Mucosa of descending colon (tissue), 3 donors: ENCODE measurements around the gene AGTPBP1. TPM values are rescaled to one million over a fixed set of nuclear protein-coding genes. Genes with fewer than 3 reads are reported as not detected.

Source experiments
- ATAC-seq: fragments of 200-7000 bp; cut with Tn5 transposase; one replicate; pipeline ENCODE4 v1.9.1; 2020; ENCODE audit warnings: mild to moderate bottlenecking, moderate library complexity
- DNase-seq, 3 donors: peaks; one replicate each; pipeline ENCODE4 v3.0.0-alpha.2; 2020
- H3K36me3 ChIP-seq: fragments of 200-600 bp; one replicate; pipeline ENCODE4 v1.8.0; 2021; ENCODE audit warnings: low read depth, mild to moderate bottlenecking
- H3K4me1 ChIP-seq: fragments of 200-600 bp; one replicate; pipeline ENCODE4 v1.8.0; 2021; ENCODE audit warnings: low read depth, mild to moderate bottlenecking
- H3K4me3 ChIP-seq: fragments of 200-600 bp; one replicate; pipeline ENCODE4 v1.8.0; 2021; ENCODE audit warnings: mild to moderate bottlenecking
- H3K9me3 ChIP-seq: fragments of 200-600 bp; one replicate; pipeline ENCODE4 v1.8.0; 2021; ENCODE audit warnings: mild to moderate bottlenecking
- intact Hi-C, 2 donors: fragments of 100-400 bp; cut with DNase I in 1 of 2; cut with micrococcal nuclease in 1 of 2; formaldehyde crosslinking; loops; one replicate each; pipeline versions ENCODE4 v1.11.0 to v1.11.1; 2022; cut with DNase I, micrococcal nuclease
- total RNA-seq, 3 donors: library from RNA; stranded (reverse); fragmentation: NEBNext Ultra II Directional in 2 of 3; extraction: Animal tissue kit (Norgen Biotek cat#: 25700) in 2 of 3; gene quantifications; one replicate each; pipeline versions ENCODE4 v1.2.1 to v1.2.4, GENCODE V29; 2021 to 2023
- TF ChIP-seq, protein P1 (sequence below): fragments of 200-600 bp; IDR thresholded peaks from one replicate; pipeline ENCODE4 v1.8.0; 2022; ENCODE audit warnings: antibody characterized with exemption, mild to moderate bottlenecking
- donor health status: DM: no; HTN: no; CAD: no; lungs with moderate emphysema.
- donor health status: DM: no; HTN: no; CAD: no.
- donor health status: DM: no; HTN: yes; CAD: no.

AGTPBP1 gene
- total RNA-seq, 3 donors from 2014 or later = 11.7 to 17.9 (median 15.9) TPM

DNA sequence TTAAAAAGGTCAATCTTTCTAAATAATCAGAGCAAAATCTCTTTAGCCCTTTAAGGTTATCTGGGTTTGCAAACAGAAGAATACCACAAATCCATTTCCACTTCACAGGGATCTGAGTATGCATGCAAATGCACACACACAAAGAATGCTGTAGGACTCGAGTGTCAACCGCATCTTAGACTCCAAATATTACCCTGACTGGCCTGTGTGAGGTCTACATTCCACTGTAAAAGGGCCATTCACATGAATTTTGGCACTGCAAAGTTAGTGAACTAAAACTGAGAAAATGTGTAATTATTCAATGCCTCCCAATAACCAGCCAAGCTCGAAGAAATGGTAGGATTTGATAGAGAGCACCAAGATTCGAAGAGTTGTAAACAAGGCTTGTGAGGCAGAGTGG is 199.9 kb downstream of the AGTPBP1 start:
- no peaks in the 10 kb centered on the region for H3K9me3 ChIP-seq
- TF ChIP-seq, protein P1, sequence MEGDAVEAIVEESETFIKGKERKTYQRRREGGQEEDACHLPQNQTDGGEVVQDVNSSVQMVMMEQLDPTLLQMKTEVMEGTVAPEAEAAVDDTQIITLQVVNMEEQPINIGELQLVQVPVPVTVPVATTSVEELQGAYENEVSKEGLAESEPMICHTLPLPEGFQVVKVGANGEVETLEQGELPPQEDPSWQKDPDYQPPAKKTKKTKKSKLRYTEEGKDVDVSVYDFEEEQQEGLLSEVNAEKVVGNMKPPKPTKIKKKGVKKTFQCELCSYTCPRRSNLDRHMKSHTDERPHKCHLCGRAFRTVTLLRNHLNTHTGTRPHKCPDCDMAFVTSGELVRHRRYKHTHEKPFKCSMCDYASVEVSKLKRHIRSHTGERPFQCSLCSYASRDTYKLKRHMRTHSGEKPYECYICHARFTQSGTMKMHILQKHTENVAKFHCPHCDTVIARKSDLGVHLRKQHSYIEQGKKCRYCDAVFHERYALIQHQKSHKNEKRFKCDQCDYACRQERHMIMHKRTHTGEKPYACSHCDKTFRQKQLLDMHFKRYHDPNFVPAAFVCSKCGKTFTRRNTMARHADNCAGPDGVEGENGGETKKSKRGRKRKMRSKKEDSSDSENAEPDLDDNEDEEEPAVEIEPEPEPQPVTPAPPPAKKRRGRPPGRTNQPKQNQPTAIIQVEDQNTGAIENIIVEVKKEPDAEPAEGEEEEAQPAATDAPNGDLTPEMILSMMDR = no peak
- no peaks in the 10 kb centered on the region for H3K36me3 ChIP-seq
- intact Hi-C loops = no loop called here
- H3K4me1 ChIP-seq = no peaks in the 10 kb centered on the region
- no peak for DNase-seq
- ATAC-seq = no peak
- no peak overlapping the region for H3K4me3 ChIP-seq

DNA sequence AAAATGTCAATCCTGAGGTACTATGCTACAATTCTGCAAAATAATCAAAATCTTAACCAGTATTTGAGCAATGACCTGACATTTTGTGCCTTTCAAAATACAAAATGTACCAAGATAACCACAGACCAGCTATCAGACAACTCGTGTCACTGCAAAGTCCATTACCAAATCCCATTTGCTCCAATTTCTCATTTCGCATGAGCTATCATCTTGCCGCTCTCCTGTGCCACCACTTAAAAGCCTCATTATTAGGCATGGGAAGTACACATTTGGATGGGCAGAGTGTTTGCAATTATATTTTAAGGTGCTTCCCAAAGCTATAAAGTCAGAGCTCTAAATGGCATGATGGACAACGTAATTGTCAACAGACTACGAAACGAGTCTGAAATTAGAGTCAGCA is 205.2 kb downstream of the AGTPBP1 start:
- ATAC-seq (no peak), DNase-seq (no peak)
- H3K36me3 ChIP-seq = no peaks in the 10 kb centered on the region
- no peaks in the 10 kb centered on the region for H3K9me3 ChIP-seq
- TF ChIP-seq, protein P1 = no peak
- no peak overlapping the region for H3K4me3 ChIP-seq
- intact Hi-C loops = no loop called here
- H3K4me1 ChIP-seq = no peaks in the 10 kb centered on the region

DNA sequence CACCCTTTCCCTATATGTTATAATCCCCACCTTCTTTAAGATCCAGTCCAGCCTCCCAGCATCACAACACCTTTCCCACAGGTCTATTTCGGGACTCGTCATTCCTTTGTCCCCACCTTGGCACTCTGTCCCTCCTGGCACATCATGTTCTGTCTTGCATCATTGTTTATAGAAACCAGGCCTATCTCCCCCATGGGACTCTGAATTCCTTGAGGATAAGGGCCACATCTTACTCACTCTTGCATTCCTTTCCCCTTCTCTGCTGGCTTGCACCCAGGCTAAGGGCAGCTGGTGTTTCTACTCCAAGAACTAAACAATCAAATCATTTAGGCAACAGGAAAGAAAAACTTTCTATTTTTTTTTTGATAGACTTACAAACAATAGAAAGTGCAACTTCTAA is 205.7 kb downstream of the AGTPBP1 start:
- no peaks in the 10 kb centered on the region for H3K36me3 ChIP-seq
- ATAC-seq (no peak), DNase-seq (no peak)
- TF ChIP-seq, protein P1 = no peak
- no peaks in the 10 kb centered on the region for H3K4me1 ChIP-seq
- H3K9me3 ChIP-seq = no peaks in the 10 kb centered on the region
- no peak overlapping the region for H3K4me3 ChIP-seq
- intact Hi-C loops = no loop called here

DNA sequence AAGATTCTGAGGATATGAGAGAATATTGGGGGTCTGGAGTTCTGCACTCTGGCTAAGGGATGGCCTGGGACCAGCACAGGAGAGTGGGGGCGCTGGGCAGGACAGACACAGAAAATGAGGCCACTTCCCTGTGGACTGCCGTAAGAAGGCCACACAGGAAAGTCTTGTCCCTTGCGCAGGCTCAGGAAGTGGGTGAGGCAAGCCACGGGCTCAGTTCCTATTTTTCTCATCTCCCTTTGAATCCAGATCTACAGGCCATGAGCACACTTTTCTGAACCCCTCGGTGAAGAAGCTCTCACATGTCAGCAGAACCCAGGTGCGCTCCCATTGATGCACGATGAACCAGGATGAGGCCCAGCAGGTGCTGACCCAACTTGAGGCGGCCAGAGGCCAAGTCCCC is 207.4 kb downstream of the AGTPBP1 start:
- intact Hi-C loops = no loop called here
- DNase-seq = no peak

DNA sequence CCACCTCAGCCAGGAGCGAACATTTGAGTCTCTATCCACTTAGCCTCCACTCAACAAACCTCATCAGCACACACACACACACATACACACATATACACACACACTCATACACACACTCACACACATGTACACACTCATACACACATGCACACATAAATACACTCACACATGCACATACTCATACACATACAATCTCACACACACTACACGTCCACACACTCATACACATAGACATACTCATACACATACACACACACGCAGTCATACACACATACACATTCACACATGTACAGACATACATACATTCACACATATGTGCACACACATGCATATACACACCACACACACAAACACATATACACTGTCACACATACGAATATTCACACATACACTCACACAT is 208.2 kb downstream of the AGTPBP1 start:
- DNase-seq (no peak), ATAC-seq (no peak)
- TF ChIP-seq, protein P1 = no peak
- no peaks in the 10 kb centered on the region for H3K9me3 ChIP-seq
- H3K4me3 ChIP-seq = no peak overlapping the region
- H3K36me3 ChIP-seq = no peaks in the 10 kb centered on the region
- H3K4me1 ChIP-seq = no peaks in the 10 kb centered on the region
- intact Hi-C loops = no loop called here

More for the DNA sequence above, 207.4 kb downstream of the AGTPBP1 start:
- TF ChIP-seq, protein P1 = no peak
- H3K36me3 ChIP-seq = no peaks in the 10 kb centered on the region
- no peaks in the 10 kb centered on the region for H3K9me3 ChIP-seq
- H3K4me1 ChIP-seq = no peaks in the 10 kb centered on the region
- ATAC-seq = peak; percentile 24
- H3K4me3 ChIP-seq = no peak overlapping the region

DNA sequence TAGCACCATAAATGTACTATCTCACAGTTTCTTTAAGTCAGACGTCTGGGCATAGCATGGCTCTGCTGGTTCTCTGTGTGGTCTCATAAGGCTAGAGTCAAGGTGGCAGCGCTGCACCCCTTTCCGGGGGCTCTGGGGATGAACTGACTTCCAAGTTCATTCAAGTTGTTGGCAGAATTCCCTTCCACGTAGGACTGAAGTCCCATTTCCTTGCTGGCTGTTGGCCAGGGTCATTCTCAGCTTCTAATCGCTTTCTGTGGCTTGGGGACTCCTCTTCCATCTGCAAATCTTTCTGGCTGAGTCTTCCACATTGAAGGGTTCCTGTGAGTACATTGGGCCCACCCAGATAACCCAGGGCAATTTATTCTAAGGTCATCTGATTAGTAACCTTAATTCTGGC is 211.0 kb downstream of the AGTPBP1 start:
- TF ChIP-seq, protein P1 = no peak
- Histone ChIP-seq H3K9me3 (no peaks in the 10 kb centered on the region), H3K4me1 (no peaks in the 10 kb centered on the region), H3K4me3 (no peak overlapping the region), H3K36me3 (no peaks in the 10 kb centered on the region)
- intact Hi-C loops = no loop called here
- ATAC-seq (no peak), DNase-seq (no peak)
